Activated CD4-positive, CD25-positive, alpha-beta regulatory T cell treated with anti-CD3 and anti-CD28 coated beads, Interleukin-2, amount 50 U/mL, for 72 hours (primary cell): ENCODE results near the gene HCN3.

Experiments used
- DNase-seq: peaks from one replicate; pipeline ENCODE4 v3.0.0; 2021

HCN3 gene

DNA sequence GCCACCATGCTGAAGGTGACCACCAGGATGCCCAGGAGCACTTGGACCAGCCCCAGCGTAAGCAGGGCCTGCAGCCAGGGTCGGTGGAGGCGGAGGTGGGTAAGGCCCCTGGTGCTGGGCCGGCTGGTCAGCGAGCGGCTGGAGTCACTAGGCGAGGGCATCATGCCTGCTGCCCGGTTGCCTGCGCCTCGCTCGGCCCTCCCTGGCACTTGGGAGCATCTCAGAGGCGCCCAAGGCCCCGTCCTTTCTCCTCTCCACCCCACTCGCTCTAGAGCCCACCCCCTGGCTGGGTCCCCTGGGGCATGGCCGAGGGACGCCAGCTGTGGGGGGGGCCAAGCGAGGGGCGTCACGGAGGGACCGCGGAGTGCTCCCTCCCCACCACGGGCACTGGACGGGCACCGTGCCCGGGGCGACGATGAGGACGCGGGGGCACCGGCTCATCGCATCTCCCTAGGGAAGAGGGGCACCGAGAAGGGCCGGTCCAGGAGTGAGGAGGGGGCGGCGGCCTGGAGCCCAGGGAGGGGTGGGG lies 22.5 kb upstream of the HCN3 start:
- DNase-seq, result no peak

DNA sequence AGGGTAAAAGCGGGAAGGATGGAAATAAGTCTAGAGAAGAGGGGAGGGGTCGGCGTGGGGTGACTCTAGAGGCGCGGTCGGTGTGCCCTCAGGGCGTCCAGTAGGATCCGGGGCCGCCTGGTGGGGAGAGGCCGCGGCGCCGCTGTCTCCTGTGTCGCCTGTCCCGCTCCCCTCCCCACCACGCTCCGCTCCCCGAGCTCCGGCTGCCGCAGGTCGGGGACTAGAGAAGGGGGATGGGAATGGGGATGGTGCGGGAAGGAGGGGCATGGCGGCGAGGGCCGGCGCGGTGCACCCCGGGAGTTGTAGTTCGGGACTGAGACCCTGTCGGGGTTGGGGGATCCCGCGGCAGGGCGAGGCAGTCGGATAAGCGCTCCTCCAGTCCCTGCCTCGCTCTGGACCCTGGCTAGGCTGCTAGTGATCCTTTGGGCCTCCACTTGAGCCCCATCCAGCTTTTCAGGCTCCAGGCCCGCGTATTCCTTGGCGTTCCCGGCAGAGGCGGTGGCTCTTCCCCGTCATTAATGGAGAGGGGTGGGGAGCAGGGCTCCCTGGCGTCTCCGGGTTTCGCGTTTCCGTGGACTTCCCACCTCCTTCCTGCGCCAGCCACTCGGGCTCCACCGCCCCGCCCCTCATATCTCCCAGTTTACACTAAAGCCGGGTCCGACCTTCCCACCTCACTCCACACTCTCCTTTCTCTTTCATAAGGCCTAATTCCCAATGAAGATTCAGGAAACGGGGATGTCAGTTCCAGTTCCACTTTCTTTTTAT lies 21.8 kb upstream of the HCN3 start, which contains the start of gene ENTREP3:
Gene ENTREP3, minus strand, starts transcription at position 241 of the 765 bp plus-strand sequence. CDS start 606 bp downstream, outside the sequence.
- peak; percentile 73 for DNase-seq

DNA sequence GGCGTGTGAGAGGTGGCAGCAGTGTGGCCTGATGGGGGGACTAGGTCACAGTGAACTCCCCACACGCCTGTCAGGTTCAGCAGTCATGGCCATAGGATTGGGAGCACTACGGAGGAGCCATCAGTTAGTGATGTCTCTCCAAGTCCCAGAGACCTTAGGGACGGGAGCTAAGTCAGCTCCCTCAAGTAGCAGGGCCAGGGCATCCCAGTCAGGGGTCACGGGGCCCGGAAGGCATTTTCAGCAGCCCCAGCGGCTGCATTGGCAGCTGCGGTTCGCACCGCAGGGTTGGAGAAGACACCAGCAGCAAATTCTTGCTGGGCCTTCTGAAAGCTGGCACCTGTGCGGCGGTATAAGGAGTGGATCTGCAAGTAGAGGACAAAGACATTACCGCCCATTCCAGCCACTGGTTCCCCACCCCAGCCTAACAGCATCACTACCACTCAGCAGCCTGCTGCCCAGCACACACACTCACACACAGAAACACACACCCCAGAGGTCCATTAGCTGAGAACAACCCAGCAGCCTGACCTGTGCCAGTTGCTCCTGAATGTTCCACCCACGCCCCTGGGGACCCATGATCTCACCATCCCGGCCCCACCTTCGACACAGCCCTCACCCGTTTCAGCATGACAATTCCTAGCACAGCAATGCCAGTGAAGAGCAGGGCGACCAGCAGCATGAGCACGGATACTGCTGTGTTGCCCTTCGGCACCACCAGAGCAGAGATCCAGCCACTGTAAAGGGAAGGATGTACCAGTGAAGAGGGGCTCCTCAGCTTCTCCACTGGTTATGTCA lies 21.0 kb upstream of the HCN3 start:
- no peak for DNase-seq

DNA sequence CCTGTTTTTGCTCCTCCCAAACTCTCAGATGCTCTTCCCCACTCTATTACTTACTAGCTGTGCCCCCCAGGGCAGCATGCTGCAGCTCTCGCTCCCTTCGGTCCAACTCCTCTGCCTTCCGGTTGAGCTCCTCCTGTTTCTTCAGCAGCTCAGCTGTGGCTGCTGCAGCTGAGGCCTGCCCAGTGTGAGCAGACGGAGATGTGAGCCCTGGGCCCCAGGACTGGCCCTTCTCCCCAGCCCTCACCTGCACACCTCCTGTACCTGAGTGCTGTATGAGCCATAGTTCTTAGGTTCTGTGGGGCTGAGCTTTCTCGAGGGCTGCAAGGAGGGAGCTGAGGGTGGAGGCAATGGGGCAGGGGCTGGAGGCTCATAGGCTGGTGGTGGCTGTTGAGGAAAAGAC lies 17.0 kb upstream of the HCN3 start:
- no peak for DNase-seq

DNA sequence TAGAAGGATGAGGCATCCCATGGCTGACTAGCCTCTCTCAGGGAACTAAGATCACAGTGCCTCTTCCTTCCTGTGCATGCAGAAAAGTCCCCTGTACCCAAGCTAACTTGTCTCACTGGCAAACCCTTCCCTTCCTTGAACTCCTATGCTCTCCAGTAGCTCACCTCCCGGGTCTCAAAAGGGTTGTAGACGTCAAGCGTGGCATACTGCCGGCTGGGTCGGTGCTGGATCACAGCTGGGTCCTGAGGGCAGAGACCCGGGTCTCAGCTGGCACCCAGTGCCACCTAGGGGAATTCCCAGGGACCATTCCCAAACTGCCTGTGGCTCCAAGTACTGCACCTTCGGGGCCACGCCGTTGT lies 15.8 kb upstream of the HCN3 start:
- no peak for DNase-seq

DNA sequence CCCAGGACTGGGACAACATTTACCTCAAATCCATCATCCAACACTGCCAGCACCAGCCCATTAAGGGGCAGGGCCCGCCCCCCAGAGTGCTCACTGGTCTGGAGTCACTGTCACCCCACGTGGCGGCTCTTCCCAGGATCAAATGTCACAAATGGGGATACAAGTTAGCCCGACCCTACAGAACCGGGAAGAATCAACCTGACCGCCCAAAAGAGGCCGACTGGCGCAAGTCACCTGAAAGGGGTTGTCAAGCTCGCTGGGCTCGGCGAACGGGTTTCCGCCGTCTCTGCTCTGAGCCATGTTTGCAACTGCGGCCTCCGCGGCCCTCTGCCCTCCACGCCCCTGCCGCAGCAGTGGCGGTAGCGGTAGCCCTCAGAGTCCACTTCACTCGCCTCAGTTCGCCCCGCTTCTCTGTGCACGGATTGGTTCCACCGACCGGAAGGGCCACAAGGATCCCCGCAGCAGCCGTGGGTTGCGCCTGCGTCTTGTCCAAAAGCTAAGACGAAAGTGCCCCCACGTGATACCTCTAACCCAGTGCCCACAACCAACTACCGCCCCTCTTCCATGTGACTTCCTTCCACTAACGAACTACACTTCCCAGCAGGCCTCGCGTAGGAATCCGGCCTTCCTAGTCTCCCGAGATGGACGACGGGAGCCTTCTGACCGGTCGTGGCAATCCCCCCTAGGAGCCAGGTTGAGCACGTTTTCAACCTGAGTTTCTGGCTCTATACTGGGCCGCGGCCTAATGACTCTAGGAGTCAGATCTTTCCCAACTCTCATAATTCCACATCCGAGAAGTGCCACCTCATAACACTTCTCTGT lies 15.2 kb upstream of the HCN3 start, which contains the start of gene SCAMP3:
Gene SCAMP3, minus strand, starts transcription at position 509 of the 822 bp plus-strand sequence. Its CDS starts 209 bp downstream, at position 300.
- DNase-seq, result peak; percentile 84

DNA sequence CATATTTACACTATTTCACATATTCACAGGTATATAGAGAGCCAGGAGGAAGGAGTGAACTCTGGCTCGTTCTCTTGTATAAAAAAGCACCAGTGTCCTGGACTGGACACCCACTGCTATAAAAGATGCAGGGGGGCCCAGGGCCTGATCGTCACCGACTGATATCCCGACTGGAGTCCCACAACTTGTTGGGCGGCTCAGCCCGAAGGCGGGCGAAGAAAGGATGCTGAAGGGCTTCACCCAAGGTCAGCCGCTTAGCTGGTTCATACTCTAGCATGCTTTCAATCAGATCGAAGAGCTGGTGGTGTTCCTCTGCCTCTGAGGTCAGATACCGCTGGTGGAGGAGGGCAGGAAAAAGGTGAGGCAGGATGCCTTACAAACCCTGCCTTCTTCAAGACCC lies 14.2 kb upstream of the HCN3 start:
- DNase-seq, result no peak

DNA sequence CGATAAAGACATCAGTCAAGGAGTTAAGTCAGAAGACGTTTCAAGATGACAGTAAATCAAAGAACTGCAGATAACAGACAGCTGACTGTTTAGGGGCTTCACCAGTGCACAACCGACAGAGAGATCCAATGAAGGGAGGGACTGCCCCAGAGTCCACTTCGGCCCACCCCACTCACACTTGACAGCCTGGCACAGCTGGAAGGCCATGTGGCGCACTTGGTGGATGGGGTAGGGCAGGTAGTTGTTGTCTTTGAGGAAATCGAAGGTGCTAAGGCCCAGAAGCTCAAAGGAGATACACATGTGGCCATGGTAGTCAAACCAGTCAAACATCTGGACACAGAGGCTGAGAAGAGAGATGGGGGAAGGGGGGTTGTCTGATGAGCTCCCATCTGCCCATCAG lies 10.7 kb upstream of the HCN3 start:
- no peak for DNase-seq

DNA sequence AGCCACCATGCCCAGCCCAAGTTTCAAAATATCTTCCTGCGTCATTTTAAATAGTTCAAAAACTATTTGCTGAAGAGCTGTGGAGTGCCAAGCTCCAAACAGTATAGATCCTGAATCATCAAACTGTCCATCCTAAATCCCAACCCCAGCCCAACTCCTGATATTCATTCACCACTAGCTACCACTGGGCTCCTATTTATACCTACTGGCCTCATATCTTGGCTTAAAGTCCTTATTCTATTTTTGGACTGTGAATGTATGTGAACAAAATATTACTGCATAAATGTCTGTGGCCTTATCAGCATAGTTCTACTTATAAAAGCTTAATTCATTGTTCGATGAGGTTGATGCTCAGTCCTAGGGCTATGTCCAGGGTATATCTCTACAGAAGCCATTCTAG lies 9.9 kb upstream of the HCN3 start:
- no peak for DNase-seq

DNA sequence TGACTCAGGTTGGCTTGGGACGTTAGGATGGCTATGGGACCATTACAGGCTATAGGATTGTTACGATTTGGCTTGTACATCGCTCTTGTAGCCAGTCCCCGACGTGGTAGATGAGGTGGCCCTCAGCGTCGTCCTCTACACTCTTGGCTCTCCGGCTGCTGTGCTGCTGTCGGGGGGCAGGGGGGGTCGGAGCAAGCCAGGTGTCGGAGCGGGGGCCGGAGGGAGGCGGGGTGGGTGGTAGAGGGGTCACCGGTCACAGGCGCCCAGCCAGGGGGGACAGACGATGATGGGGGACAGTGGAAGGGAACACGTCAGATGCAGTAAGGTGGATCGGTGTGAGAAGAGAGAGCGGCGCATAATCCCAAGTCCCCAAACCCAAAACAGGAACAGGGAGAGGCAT lies 8.6 kb upstream of the HCN3 start:
- DNase-seq, result no peak

DNA sequence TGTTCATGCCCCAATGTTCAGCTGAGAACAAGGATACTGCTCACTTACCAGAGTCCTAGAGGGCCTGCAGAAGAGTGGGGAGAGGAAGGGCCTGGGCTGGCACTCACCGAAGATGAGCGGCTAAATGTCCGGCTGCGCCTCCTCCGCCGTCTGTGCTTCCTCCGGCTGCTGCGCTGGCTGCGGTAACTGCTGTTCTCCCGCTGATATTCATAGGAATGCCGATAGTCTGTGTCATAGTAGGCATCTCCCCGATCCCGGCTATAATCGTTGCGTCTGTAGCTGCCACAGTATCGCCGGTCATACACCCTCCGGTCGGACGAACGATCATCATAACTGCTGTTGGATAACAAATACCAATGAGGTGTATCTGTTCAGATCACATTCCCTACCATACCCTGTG lies 7.9 kb upstream of the HCN3 start:
- DNase-seq, result no peak

DNA sequence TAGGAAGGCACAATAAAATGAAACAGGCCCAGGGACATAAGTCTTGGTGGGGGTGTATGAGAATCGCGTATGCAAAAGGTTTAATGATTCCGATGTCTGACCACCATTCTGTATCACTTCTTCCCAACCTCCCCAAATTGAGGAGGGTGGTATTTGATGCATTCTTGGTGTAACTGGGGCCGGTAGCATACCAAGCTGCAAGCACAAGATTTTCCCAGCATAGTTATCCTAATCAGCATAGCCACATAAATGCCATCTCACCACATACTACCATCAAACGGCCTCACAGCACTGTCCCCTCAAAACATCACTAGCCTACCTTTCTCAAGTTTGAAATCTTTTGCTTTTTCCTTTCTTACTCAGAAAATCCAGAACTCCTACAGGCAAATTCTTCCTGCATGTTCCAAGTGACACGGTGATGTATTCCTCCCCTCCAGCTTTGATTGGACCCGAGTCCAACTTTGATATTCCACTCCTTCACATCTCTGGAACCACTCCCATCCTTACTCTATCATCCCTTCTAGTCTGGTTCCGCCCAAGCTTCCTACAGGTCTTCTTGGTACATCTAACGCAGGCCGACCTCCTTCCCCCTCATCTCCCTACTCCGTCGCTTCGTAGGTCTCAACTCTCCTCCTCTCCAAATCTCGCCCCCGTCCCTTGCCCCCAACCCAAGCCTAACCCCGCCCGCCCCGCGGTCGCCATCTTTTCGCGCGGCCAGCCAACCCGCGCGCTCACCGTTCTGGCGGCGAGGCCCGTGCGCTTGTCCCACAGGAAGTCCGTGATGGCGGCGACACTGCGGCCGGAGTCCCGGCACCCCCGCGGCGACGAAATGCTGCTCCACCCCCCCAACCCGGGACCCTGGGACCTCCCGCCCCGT lies 4.6 kb upstream of the HCN3 start:
- DNase-seq, result no peak

DNA sequence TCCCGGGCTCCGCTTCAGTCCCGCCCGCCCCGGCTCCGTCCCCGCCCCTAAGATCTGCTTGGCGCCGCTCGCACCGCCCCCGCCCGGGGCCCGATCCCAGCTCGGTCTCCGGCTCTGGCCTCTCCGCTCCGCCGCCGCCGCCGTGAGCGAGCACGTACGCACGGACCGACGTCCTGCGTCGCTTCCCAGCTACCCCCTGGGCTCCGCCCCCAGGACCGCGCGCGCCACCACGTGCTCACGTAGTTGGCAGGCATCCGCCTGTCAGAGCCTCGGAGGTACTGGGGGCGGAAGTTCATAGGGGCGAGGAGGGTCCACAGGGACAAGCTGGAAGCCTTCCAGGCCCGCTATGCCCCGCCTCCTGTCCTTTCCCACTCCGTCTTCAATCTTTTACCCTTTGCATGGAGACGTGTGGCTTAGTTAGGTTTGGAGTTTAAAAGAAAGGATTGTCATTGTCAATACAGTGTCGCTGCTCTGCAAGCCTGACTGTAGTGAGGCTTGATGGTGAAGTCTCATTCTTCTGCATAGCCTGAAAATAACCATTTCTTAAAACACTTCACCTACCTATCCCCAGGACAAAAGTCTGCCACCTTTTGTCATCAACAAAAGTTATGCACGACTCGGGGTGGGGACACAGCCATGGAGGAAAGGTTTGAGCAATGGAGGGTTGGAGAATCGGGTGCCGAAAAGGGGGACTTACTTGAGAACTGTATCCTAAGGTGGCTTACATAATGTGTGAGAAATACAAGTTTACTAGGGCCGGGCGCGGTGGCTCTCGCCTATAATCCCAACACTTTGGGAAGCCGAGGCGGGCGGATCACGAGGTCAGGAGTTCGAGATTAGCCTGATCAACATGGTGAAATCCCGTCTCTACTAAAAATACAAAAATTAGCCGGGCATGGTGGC lies 3.7 kb upstream of the HCN3 start, which contains the start of gene CLK2:
Gene CLK2, minus strand, starts transcription at position 162 of the 903 bp plus-strand sequence. CDS start 2,527 bp downstream, outside the sequence.
- DNase-seq, result peak; percentile 96

DNA sequence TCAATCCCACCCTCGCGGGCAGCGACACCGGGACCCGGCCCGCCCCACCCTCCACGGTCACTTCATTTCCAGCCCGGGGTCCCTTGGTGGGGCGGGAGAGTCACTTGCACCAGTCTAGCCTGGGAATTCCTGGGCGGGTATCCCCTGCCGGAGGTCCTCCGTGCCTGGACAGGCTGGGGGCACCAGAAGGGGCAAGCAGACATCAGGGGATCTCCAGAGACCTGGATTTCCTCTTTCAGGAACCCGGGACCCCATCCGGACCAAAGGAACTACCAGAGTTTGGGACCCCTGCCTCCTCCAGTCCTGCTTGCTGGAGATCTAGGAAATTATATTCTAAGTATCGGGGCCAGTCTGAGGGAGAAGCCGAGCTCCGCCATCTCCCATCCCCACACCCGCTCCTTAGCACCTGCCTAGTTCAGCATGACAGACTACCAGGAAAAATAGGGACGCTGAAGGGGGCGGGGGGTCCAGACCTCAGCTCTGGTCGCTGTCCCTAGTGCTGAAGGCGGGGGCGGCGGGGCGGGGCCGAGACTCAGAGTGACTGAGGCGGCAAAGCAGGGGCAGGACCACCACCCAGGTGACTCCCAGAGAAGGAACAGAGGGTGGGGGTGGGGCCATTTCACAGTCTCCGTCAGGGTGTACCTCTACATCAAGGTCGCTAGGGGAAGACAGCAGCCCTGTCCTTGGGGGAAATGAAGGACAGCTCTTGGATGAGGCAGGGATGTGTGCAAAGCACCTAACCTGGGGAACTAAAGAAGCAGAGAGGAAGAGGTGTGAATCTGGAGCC lies 832 bp downstream of the HCN3 start:
- DNase-seq, result peak; percentile 69

DNA sequence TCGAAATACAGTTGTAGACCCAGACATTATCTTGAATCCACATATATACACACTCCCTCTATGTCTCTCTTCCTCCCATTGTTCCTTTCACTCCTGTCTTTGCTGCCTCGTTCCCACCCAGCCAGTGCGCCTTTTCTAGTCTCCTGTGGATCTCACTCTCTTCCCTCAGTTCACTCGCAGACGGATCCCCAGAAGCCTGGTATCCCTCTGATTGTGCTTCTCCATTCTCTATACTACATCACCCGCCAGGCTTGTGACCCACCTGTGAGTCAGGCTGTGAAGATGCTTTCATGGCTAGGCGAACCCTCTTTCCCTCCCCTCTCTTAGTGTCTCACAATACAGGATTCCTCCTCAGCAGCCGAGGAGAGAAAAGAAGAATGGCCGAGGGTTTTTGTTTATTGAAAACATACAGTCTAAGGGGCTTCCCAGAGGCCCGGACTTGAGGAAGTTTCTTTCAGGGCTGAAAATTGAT lies 1.5 kb downstream of the HCN3 start:
- DNase-seq, result no peak

DNA sequence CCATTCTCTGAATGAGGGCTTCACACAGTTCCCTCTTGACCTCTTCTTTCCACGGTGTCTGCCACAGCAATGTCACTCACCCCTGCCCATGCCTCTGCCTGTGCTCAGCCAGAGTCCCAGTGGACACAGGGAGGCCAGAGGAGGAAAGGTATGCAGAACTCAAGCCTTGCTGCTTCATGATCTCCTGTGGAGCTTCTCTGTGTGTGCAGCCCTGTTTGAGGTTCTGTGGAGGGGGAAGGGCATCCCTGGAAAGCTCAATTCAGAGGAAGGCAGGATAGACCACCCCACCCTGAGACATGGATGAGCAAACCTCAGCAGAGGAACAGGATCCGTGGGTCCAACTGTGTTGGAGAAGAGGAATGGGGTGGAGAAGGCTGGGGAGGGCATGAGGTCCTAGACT lies 2.0 kb downstream of the HCN3 start:
- DNase-seq, result no peak

DNA sequence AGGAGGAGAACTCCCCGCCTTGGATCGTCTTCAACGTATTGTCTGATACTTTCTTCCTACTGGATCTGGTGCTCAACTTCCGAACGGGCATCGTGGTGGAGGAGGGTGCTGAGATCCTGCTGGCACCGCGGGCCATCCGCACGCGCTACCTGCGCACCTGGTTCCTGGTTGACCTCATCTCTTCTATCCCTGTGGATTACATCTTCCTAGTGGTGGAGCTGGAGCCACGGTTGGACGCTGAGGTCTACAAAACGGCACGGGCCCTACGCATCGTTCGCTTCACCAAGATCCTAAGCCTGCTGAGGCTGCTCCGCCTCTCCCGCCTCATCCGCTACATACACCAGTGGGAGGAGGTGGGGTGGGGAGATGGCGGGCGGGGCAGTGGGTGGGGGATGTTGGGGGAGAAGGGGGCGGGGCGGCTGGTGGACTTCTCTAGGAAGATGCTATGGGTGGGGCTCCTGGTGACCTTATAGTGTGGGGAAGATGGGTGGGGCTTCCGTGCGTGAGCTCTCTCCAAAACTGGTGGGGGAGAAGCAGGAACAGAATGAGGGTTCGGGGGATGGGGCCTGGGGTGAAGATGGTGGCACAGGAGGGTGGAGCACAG lies 5.3 kb downstream of the HCN3 start:
- DNase-seq, result no peak

DNA sequence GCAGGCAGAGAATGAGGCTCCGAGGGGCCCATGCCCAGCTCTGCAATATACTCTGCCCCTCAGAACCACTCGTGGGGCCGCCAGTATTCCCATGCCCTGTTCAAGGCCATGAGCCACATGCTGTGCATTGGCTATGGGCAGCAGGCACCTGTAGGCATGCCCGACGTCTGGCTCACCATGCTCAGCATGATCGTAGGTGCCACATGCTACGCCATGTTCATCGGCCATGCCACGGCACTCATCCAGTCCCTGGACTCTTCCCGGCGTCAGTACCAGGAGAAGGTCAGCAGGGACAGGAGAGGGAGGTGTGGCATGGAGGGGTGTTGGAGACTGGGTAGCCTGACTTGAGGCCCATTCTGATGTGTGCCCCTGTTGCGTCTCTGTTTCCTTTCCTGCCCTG lies 7.2 kb downstream of the HCN3 start:
- DNase-seq, result no peak

DNA sequence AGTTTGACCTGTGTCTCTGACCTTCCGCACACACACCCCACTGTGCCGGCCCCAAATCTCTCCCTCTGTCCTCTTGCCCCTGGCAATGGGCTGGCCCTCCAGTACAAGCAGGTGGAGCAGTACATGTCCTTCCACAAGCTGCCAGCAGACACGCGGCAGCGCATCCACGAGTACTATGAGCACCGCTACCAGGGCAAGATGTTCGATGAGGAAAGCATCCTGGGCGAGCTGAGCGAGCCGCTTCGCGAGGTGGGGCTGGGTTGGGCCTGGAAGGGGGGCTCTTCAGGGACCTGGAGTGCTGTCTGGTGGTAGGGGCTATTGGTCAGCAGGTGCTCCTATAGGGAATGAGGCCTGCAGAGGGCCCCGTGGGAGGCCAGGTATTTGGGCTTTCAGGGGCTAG lies 7.8 kb downstream of the HCN3 start:
- DNase-seq, result no peak
